GM18499 (cell line): ENCODE measurements around the gene OSBPL6.

ENCODE experiments used
- ATAC-seq: cut with Tn5 transposase; IDR thresholded peaks from one replicate; pipeline ENCODE4 v1.9.1; 2021; ENCODE audit warnings: moderate number of reproducible peaks; ENCODE audit not compliant: insufficient read depth, unreplicated experiment

OSBPL6 gene

DNA sequence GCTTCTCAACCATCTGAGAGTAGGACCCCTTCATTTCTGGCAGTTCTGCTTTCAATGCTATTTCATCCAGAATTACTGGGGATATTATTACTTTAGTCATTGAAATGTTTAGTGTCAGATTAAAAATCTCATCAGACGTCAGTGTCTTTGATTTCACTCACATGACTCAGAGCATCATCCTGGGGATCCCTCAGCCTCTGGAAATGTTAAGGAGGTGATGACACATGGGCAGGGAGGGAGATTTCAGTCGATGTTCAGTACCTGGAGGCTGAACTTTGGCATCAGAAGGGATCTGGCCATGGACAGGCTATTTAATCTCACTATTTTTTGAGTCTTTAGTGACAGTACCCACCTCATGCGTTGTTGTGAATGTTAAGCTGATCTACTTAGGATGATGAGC lies 39.1 kb downstream of the OSBPL6 start:
- no peak for ATAC-seq

DNA sequence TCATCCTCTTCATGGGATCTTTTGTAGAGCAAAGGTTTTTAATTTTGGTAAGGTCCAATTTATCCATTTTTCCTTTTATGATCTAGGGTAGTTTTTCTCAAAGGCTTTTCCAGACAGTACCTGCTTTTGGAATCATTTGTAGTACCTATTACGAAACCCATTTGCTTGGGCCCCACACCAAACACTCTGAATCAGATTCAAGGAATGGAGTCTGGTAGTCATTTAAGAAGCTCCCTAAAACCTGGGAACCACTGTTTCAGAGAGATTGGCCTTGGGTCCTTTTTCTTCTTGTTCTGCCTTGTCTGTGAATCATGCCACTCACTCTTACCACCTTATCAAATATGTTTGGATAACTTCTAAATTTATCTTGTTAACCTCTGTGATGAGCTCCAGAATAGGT lies 40.3 kb downstream of the OSBPL6 start:
- ATAC-seq = no peak

DNA sequence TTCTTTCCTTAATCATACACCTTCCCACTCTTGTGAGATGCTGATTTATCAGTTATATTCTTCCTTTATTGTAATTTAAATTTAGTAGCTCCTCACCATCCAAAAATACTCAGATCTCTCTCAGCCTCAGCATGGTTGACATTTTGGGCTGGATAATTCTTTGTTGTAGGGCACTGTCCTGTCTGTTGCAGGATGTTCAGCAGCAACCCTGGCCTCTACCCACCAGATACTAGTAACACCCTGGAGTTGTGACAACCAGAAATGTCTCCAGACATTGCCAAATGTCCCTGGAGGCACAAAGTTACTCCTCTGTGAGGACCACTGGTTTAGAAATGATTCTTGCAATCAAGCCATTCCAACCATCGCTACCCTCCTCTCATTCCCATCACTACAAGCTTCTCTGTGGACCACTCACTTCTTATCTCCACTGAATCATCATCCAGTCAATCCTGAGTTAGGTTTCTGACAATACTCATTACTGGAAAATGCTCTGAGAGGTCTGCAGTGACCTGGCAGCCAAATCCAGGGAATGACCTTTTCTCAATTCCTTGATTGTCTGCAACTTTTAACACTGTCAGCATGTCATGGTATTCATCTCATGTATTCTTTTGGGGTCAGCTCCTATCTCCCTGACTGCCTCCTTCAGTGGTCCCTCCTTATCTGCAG lies 43.3 kb downstream of the OSBPL6 start:
- no peak for ATAC-seq

DNA sequence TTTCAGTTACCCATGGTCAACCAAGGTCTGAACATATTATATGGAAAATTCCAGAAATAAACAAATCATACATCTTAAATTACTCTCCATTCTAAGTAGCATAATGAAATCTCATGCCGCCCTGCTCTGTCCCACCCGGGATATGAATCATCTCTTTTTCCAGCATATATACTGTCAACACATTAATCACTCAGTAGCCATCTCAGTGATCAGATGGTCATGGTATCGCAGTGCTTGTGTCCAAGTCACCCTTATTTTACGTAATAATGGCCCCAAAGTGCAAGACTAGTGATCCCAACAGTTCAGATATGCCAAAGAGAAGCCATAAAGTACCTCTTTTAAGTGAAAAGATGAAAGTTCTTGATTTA lies 43.8 kb downstream of the OSBPL6 start:
- ATAC-seq = no peak

DNA sequence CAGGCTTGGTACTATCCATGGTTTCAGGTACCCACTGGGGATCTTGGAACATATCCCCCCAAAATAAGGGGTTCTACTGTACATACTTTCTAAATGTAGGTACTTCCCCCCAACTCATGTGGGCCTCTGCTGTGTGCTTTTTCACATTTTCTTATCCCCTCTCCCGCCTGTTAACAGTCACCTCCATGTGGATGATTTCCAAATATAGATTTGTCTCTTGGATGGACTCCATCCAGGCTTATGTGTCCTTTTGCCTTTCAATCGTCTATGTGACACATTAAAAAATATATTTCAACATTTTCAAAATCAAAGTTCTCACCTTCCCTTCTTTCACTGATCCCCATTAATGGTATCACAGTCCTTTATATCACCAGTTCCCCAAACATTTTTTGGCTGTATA lies 44.4 kb downstream of the OSBPL6 start:
- no peak for ATAC-seq

DNA sequence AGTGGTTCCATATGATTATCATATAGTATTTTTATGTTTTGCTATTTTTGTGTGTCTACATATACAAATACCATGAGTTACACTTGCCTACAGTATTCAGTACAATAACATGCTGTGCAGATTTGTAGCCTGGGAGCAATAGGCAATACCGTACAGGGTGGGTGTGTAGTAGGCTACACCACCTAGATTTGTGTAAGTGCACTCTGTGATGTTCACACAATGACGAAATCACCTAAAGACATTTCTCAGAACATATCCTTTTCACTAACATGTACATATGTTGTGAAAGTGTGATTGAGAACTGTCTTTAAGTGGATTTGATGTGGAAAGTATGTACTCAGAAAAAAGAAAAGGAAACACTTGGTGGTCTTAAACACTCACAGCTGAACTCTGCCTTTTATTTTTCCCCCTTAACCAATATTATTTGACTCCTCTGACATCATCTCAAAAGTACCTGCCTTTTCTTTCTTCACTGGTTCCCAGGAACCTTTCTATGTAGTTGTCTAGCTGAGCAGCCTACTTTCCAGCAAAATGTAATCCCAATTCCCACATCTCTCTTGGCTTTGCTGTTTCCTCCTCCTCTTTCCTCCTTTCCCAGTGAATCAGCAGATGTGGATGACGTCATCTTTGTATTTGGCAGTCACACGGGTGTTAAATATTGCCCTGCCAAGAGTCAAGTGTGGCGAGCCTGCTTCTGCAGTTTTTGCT lies 47.7 kb downstream of the OSBPL6 start:
- no peak for ATAC-seq

DNA sequence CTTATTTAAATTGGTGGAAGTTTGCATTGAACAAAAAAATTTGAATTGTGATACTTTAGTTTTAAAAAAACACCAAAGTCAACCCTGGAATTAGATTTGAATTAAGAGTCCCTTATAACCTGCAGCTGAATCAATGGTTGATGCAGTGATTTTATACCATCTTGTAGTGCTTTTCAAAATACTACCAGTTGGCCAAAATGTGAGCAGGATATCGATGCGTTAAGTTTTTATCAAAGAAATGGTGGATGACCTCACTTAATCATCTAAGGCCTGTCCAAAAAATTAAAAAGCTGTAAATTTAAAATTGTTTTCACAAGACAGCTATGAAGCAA lies 48.2 kb downstream of the OSBPL6 start:
- no peak for ATAC-seq

DNA sequence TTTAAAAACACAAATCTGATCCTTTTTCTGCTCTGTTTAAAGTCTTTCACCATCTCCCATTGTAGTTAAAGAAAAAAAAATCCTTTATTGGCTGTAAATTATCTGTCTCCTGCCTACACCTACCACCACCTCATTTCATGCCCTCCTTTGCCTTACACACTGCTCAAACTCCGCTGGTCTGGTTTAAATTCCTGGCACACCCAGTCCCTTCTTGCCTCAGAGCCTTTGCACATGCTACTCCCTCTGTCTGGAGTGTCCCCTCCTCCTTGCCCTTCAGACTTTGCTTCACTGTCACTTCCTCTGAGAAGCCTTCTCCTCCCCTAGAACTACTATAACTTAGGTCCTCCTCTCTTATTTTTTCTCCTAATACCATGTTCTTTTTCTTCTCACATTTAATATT lies 49.6 kb downstream of the OSBPL6 start:
- ATAC-seq = no peak

DNA sequence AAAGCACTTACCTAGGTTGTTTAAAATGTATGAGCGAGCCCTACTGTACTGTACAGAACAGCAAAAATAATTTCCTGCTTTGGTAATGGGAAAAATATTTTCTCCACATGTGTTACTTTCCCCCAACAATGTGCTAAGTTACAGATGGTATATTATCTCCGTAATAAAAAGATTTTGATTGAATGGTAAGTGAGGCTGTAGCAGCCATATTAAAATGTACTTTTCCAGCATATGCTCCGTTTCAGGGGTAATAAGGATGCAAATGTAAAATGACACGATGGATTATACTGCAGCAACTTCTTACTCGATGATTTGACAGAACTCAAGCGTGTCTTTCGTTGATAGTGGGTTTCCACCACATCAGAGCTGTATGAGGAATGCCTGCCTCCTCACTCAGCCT lies 50.5 kb downstream of the OSBPL6 start:
- no peak for ATAC-seq

DNA sequence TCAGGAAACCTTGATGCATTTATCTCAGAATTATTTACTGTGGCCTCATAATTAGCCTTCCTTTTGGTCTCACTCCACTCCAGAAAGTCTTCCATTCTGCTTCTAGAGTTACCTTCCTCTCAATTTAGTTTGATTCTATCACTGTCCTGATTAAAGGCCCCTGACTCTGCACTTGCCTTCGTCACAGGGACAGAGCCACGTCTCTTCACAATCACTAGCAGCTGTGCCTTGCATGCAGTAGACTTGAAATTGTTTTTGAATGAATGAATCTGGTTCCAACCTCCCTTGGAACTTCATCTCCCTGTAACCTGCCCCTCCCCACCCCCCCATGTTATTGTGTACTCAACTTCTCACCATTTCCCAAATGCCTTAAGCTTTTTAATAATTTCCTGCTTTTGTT lies 52.4 kb downstream of the OSBPL6 start:
- ATAC-seq = no peak

DNA sequence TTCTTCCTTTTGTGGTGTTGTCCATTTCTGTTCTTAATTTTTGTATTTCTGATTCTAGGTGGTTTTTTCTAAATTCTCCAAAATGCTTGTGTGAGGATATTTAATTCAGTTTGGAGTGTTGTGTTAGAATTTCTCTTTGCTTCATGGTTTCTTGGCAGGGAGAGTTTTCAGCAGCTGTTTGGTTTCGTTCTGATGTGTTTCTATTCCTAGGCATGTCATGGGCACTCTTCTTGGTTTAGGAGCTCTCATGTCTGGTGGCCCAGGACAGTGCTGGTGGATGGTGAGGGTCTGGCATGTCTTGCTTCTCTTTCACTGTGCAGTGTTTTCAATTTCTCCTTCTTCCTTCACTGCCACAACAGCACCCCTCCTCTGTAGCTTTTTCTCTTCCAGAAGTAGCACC lies 52.9 kb downstream of the OSBPL6 start:
- ATAC-seq = no peak

DNA sequence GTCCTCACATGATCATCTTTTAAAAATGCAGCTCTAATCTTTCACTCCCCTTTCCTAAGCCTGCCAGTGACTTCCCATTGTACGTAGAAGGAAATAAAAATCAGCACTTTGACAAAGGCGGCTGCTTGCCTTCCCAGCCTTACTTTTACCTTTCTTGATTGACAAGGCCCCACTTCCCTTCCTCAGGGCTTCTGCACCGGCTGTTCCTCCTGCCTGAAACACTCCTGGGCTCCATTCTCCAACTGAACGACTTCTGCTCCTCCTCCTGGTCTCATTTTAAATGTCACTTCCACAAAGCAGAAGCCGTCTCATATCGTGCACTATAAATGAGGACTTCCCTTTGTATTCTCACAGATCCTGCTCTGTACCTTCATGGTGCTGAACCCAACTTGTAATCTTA lies 56.1 kb downstream of the OSBPL6 start:
- no peak for ATAC-seq

DNA sequence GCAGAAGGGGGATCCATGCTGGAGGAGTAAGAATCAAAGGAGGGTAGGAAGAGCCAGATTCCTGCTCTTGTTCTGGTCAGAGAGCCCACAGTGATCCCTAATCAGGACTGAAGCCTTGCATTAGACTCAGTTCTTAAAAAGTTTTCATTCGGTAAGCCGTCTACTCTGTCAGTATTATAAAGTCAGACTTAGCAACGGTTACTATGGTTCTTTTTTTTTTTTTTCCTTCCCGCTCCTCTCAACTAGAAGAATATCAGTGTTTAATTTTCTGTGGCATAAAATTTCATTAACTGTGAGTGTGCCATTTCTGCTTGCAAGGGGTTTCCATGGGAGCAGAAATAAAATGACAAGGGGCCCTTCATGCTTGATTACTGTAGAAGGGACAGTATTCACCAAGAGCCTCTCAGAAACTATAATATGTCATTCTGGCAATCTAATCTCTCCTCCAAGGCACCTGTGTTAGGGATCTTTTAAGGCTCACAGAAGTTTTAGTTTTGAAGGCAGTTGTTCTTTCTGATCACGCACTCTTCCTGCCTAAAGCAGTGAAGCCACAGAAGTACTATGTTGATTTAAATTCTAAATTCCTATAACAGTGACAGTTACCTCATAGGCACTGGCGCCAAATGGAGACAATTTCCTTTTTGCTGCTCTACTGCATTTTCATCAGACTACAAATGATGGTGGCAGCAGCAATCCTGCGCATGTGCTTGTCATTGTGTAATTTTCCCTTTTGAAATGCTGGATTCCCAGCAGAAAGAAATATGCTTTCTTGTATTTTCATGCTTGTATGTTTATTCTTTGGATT lies 57.0 kb downstream of the OSBPL6 start:
- no peak for ATAC-seq

DNA sequence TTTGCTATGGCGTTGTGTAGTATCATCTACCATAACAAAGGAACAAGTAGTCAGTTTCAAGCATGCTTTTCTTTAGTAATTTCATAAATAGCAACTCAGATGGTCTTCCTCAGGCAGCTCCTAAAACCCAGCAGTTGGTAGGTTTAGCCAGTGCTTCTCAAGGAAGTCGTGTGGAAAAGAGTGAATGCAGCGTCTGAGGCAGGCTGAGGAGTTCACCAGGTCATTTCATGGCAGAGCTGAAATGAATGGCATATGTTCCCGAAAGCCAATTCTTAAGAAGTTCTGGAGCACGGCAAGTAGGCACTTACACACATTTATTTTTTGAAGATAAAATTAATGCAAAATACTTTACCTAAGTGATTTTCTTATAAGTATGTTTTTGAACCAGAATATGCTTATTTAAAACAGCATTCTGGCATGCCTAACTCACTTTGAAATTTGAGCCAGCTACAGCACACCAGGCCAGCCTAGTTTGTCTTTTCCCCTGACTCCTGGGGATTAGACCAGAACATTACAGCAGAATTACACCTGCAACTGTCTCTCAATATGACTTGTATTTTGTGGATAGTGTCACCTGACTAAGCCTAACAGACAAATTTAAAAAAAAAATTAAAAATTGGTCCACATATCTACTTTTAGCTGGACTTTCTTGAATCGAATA lies 62.2 kb downstream of the OSBPL6 start:
- ATAC-seq = no peak

DNA sequence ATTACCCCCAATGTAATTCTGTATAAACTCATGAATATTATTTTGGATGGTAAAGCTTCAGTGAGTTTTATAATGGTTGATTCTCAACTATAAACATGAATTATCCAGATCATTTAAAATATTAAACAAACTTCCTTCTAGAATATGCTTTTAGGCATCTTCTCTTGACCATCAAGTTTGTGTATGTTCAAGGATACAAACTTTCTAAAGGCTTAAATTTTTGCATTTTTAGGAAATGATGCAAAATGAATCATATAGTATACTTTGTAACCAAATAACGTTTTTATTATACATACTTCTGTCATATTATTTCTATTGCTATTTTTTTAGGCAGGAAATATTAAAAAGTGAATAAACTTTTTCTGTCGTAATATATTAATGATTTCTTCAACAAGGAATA lies 62.8 kb downstream of the OSBPL6 start:
- ATAC-seq = no peak

DNA sequence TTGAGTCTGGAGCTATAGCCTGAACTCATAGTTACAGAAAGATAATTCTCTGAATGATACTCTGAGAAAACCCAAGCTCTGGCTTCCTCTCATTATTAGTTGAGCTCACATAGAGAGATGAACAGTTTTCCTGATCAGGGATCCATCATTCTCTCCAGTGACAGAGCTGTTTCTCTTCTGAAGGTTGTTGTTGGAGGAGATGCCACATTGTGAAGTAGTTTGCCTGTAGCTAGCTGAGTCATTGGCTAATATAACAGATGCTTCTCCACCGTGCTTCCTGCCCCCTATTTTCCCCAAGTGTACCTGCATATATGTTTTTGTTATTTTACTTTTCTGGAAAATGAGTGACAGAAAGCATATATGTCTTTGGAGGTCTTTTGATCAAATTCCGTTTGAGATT lies 64.6 kb downstream of the OSBPL6 start:
- no peak for ATAC-seq

DNA sequence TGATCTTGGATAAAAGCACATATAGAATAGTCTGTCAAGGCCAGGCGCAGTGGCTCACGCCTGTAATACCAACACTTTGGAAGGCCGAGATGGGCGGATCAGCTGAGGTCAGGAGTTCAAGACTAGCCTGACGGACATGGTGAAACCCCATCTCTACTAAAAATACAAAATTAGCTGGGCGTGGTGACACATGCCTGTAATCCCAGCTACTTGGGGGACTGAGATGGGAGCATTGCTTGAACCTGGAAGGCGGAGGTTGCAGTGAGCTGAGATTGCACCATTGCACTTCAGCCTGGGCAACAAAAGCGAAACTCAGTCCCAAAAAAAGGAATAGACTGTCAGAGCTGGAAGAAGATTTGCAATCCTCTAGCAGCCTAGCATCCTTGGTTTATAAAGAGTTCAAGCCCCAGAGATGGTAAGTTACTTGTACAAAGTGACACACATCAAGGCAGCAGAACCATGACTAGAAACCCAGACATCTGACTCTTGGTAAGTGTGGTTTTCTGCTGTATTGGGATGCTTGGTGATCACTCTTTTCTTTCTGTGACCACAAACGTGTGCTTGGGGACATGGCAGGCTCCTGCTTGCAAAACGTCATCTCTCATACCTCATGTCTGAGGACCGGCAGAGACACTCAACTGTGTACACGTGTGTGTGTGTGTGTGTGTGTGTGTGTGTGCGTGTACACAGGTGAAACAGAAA lies 69.0 kb downstream of the OSBPL6 start:
- no peak for ATAC-seq

DNA sequence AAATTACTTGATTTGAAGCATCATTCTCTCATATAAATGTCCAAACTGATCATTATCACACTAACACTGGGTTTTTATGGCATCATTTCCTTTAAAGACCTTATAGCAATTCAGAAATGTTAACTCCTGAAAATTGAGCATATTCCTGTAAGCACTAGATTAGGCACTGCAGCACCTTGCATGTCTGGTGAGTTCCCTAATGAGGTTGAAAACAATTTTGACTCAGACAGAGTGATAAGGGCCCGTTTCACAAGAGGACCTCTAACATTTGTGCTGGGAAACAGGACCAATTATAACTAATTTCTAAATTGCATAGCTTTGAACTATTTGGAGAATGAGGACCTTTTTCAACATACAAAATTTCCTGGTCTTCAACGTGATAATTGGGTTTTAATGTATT lies 69.9 kb downstream of the OSBPL6 start:
- ATAC-seq = no peak

DNA sequence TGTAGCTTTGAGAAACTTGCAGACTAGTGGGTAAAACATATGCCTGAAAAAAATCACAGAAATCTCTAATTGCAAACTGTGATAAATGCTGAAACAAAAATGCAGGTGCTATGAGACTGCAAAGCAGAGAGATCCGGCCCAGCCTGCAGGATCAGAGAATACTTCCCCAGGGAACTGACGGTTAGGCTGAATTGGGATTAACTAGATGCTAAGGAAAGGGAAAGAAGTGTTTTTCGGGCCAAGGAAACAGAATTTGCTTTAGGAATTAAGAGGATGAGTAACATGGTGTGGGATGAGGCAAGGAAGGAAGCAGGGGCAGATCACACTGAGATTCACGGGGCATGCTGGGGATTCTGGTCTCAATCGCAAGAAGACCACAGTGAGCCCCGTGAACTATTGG lies 71.5 kb downstream of the OSBPL6 start:
- ATAC-seq = no peak

DNA sequence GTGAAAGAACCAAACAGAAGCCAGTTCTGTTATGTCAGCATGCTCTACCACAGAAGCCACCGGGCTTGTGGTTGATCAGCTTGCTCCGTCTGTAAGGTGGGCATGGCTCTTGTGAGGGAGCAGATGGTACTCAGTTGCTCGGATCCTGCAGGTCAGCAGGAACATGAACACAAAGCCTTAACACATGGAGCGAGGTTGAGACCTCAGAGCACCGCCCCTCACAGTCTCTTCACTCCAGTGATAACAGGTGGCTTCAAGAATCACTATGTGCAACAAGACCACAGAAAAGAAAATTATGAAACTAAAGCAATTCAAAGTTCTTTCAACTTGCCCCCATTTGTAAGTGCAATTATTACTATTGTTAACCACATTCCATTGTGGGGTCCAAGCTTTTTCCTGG lies 72.1 kb downstream of the OSBPL6 start:
- no peak for ATAC-seq

DNA sequence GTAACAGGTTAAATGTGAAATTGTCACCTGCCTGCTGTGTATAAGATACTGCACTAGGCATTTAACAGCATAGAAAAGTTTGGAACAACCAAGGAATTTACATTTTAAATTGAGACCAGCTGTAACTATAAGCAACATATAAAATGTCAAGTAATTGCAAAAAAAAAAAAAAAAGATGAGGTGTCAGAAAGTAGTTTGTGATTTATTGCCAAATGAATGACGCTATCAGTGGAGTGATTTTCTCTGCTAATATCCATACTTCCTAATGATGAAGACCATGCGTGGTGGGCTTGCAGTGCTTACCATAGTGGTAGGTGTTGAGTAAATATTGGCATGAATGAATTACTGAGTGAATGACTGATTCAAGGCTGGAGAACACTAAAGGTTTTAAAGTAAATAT lies 73.3 kb downstream of the OSBPL6 start:
- no peak for ATAC-seq
